ENCODE results near the gene CTBS. TPM values are rescaled to one million over a fixed set of nuclear protein-coding genes. Genes with fewer than 3 reads are reported as not detected.

Gene CTBS
- total and polyA plus RNA-seq, 2 of the 4 experiments (the other 2 are of a cell fraction), result 5.9 to 12.4 TPM

- no peak for TF ChIP-seq USF2 (IDR thresholded peaks at IDR 0.05; ENCODE audit: low read depth, low read length)
- TF ChIP-seq CHD1 (IDR thresholded peaks at IDR 0.05; ENCODE audit: low read depth, low read length), result no peak
- no peak for TF ChIP-seq POLR2A (IDR thresholded peaks at IDR 0.05; ENCODE audit: low read depth, low read length)
- TF ChIP-seq CEBPB (IDR thresholded peaks at IDR 0.05; ENCODE audit: low read depth, low read length), result no peak
- no peak for TF ChIP-seq NFE2L2 (IDR thresholded peaks at IDR 0.05; ENCODE audit: low read depth, low read length)
- no peak for TF ChIP-seq RAD21 (IDR thresholded peaks at IDR 0.05; ENCODE audit: low read length)
- no peak for TF ChIP-seq BHLHE40 (IDR thresholded peaks at IDR 0.05; ENCODE audit: low read depth, low read length)
- TF ChIP-seq MAZ (IDR thresholded peaks at IDR 0.05; ENCODE audit: borderline replicate concordance, low read depth, low read length), result no peak
- TF ChIP-seq FOS (IDR thresholded peaks at IDR 0.05; ENCODE audit: low read depth, low read length), result no peak
- Histone ChIP-seq H3K4me3 (ENCODE audit: insufficient read depth, low read depth, low read length) (no peak overlapping the region), H2BK5ac (ENCODE audit: low read depth, low read length, poor library complexity, severe bottlenecking) (no peak overlapping the region), H4K20me1 (ENCODE audit: insufficient read depth, low read length) (no peaks in the 10 kb centered on the region), H3K56ac (ENCODE audit: extremely low read depth, insufficient read depth, low read length) (no peak overlapping the region), H4K91ac (ENCODE audit: insufficient read depth, low read depth, low read length) (no peak overlapping the region), H3K18ac (ENCODE audit: low read depth, low read length) (no peak overlapping the region), H3K9me1 (ENCODE audit: insufficient read depth, low read length) (no peaks in the 10 kb centered on the region), H3K4ac (ENCODE audit: low read depth, low read length) (no peak overlapping the region), H2AK5ac (ENCODE audit: low read depth, low read length) (no peak overlapping the region), H3K27me3 (ENCODE audit: control insufficient read depth, insufficient read depth, low read length) (no peaks in the 10 kb centered on the region), H4K5ac (ENCODE audit: low read depth, low read length) (no peak overlapping the region), H2BK20ac (ENCODE audit: low read depth, low read length) (no peak overlapping the region), H2AK9ac (replicated peaks; ENCODE audit: low read depth, low read length, poor library complexity) (no peak overlapping the region), H3K79me1 (ENCODE audit: low read depth in 1 of 2, low read length in 2 of 2) (no peaks in the 10 kb centered on the region; a peak in 1 of 4 replicates), H2AFZ (replicated peaks; ENCODE audit: low read length, poor library complexity) (no peak overlapping the region), H3K4me2 (ENCODE audit: low read depth, low read length) (no peak overlapping the region), H3K36me3 (ENCODE audit: control insufficient read depth, insufficient read depth, low read length) (peaks cover 2% of the 10 kb centered on the region; the same call in 1 of the 2 replicates), H3K27ac (ENCODE audit: insufficient read depth, low read length) (no peak overlapping the region), H3K14ac (replicated peaks; ENCODE audit: low read depth, low read length) (no peak overlapping the region), H3K9me3 (ENCODE audit: control insufficient read depth, insufficient read depth, low read length) (no peaks in the 10 kb centered on the region), H4K8ac (ENCODE audit: low read depth in 2 of 2, low read length in 2 of 2) (no peak overlapping the region), H3K9ac (ENCODE audit: low read depth, low read length) (no peak overlapping the region), H2BK15ac (ENCODE audit: low read depth, low read length) (no peak overlapping the region), H3K23ac (ENCODE audit: low read depth, low read length) (no peak overlapping the region), H3K4me1 (ENCODE audit: control insufficient read depth, insufficient read depth, low read length) (no peaks in the 10 kb centered on the region), H2BK120ac (ENCODE audit: low read depth, low read length) (no peak overlapping the region)
- in situ Hi-C loops (cut with MboI; ENCODE audit: low sequenced_read_pairs), result no loop called here
- POLR2A ChIA-PET (ENCODE audit: unreplicated experiment), result no interaction called here
- no peak for DNase-seq
- intact Hi-C loops (cut with micrococcal nuclease), result no loop called here
- CTCF ChIA-PET, result no interaction called here
- dilution Hi-C loops (cut with HindIII; ENCODE audit: low sequenced_read_pairs, unreplicated experiment), result no loop called here
- no peak for ATAC-seq (ENCODE audit: low read depth)
- BruUV-seq (replicated peaks), result no TSS peak
These were observed 35.6 kb downstream of the CTBS start for GRCh38 chr1:84538599-84538998.
